ENCODE data around the gene SMOC1.

The SMOC1 gene

GRCh38 chr14:69863083-69863482 lies 16.1 kb upstream of the SMOC1 start:
- no peaks in the 10 kb centered on the region; the same call in 1 of the 2 replicates for H3K27me3 ChIP-seq (ENCODE audit: insufficient read depth, low read length)
- H3K27ac ChIP-seq (ENCODE audit: low read depth, low read length, poor library complexity, severe bottlenecking), result no peak overlapping the region
- H3K36me3 ChIP-seq (ENCODE audit: insufficient read depth, low read length), result no peaks in the 10 kb centered on the region
- TF ChIP-seq EZH2 (IDR thresholded peaks at IDR 0.05; ENCODE audit: borderline replicate concordance, low read length), result no peak
- TF ChIP-seq CTCF (IDR thresholded peaks at IDR 0.05; ENCODE audit: low read length), result no peak
- no peaks in the 10 kb centered on the region for H3K9me2 ChIP-seq (ENCODE audit: low read depth, low read length)
- no peak overlapping the region for H3K9ac ChIP-seq (ENCODE audit: low read length)
- H3K4me1 ChIP-seq (ENCODE audit: insufficient read depth, low read length, severe bottlenecking), result no peaks in the 10 kb centered on the region
- no peak overlapping the region for H2AFZ ChIP-seq (ENCODE audit: low read length)
- H4K20me1 ChIP-seq (ENCODE audit: insufficient read depth, low read length), result no peaks in the 10 kb centered on the region
- no peaks in the 10 kb centered on the region for H3K79me2 ChIP-seq (ENCODE audit: insufficient read depth, low read length)
- no peak overlapping the region for H3K4me2 ChIP-seq (ENCODE audit: low read length)
- H3K4me3 ChIP-seq (ENCODE audit: low read depth, low read length, poor library complexity, severe bottlenecking), result no peak overlapping the region
- no peaks in the 10 kb centered on the region for H3F3A ChIP-seq (ENCODE audit: insufficient read depth, low read length)
- H3K9me3 ChIP-seq (ENCODE audit: low read length), result no peaks in the 10 kb centered on the region

GRCh38 chr14:69865701-69866365 lies 13.4 kb upstream of the SMOC1 start:
- no peaks in the 10 kb centered on the region for H3K4me1 ChIP-seq (ENCODE audit: insufficient read depth, low read length, severe bottlenecking)
- H3K36me3 ChIP-seq (ENCODE audit: insufficient read depth, low read length), result no peaks in the 10 kb centered on the region
- TF ChIP-seq CTCF (IDR thresholded peaks at IDR 0.05; ENCODE audit: low read length), result no peak
- no peak for TF ChIP-seq EZH2 (IDR thresholded peaks at IDR 0.05; ENCODE audit: borderline replicate concordance, low read length)
- no peak overlapping the region for H3K4me2 ChIP-seq (ENCODE audit: low read length)
- H3K27me3 ChIP-seq (ENCODE audit: insufficient read depth, low read length), result no peaks in the 10 kb centered on the region; the same call in 1 of the 2 replicates
- no peak overlapping the region for H2AFZ ChIP-seq (ENCODE audit: low read length)
- no peaks in the 10 kb centered on the region for H3F3A ChIP-seq (ENCODE audit: insufficient read depth, low read length)
- no peak overlapping the region for H3K27ac ChIP-seq (ENCODE audit: low read depth, low read length, poor library complexity, severe bottlenecking)
- no peaks in the 10 kb centered on the region for H4K20me1 ChIP-seq (ENCODE audit: insufficient read depth, low read length)
- H3K4me3 ChIP-seq (ENCODE audit: low read depth, low read length, poor library complexity, severe bottlenecking), result no peak overlapping the region
- no peaks in the 10 kb centered on the region for H3K9me2 ChIP-seq (ENCODE audit: low read depth, low read length)
- H3K79me2 ChIP-seq (ENCODE audit: insufficient read depth, low read length), result no peaks in the 10 kb centered on the region
- no peak overlapping the region for H3K9ac ChIP-seq (ENCODE audit: low read length)
- 0 out of 2 replicates have a peak, but pooled peaks cover 2% of the 10 kb centered on the region for H3K9me3 ChIP-seq (ENCODE audit: low read length)

GRCh38 chr14:69868363-69868963 lies 10.8 kb upstream of the SMOC1 start:
- Histone ChIP-seq H3K4me3 (ENCODE audit: low read depth, low read length, poor library complexity, severe bottlenecking) (no peak overlapping the region), H3K36me3 (ENCODE audit: insufficient read depth, low read length) (no peaks in the 10 kb centered on the region), H3K9me3 (ENCODE audit: low read length) (0 out of 2 replicates have a peak, but pooled peaks cover 2% of the 10 kb centered on the region), H3K9ac (ENCODE audit: low read length) (no peak overlapping the region), H3K9me2 (ENCODE audit: low read depth, low read length) (no peaks in the 10 kb centered on the region), H4K20me1 (ENCODE audit: insufficient read depth, low read length) (no peaks in the 10 kb centered on the region), H3K27ac (ENCODE audit: low read depth, low read length, poor library complexity, severe bottlenecking) (no peak overlapping the region), H3K4me2 (ENCODE audit: low read length) (no peak overlapping the region), H3K79me2 (ENCODE audit: insufficient read depth, low read length) (no peaks in the 10 kb centered on the region), H2AFZ (ENCODE audit: low read length) (no peak overlapping the region), H3K4me1 (ENCODE audit: insufficient read depth, low read length, severe bottlenecking) (no peaks in the 10 kb centered on the region), H3F3A (ENCODE audit: insufficient read depth, low read length) (no peaks in the 10 kb centered on the region), H3K27me3 (ENCODE audit: insufficient read depth, low read length) (no peaks in the 10 kb centered on the region; the same call in 1 of the 2 replicates)
- TF ChIP-seq CTCF (IDR thresholded peaks at IDR 0.05; ENCODE audit: low read length), result no peak
- TF ChIP-seq EZH2 (IDR thresholded peaks at IDR 0.05; ENCODE audit: borderline replicate concordance, low read length), result no peak
